ENCODE data around the gene SLC23A2.
"Not testable (repeated sequence)": the region's sequence is repeated elsewhere in the genome, so short reads cannot be mapped to it uniquely, and the experiment has no call there.

SLC23A2 gene

GRCh38 chr20:4885877-4886276, 115.4 kb downstream of the SLC23A2 start:
- no peak for TF ChIP-seq CTCF (IDR thresholded peaks at IDR 0.05; ENCODE audit: low read depth, low read length)
- H3K4me3 ChIP-seq (ENCODE audit: low read depth, low read length) = no peak overlapping the region
- in situ Hi-C loops (cut with HindIII; ENCODE audit: low sequenced_read_pairs) = no loop called here
- no peak for DNase-seq (ENCODE audit: low read depth, low spot score)

GRCh38 chr20:4883546-4883945, 117.8 kb downstream of the SLC23A2 start:
- no peak for DNase-seq (ENCODE audit: low read depth, low spot score)
- in situ Hi-C loops (cut with HindIII; ENCODE audit: low sequenced_read_pairs) = no loop called here
- no peak for TF ChIP-seq CTCF (IDR thresholded peaks at IDR 0.05; ENCODE audit: low read depth, low read length)
- H3K4me3 ChIP-seq (ENCODE audit: low read depth, low read length) = no peak overlapping the region

- no peak overlapping the region for H3K4me3 ChIP-seq (ENCODE audit: low read depth, low read length)
- in situ Hi-C loops (cut with HindIII; ENCODE audit: low sequenced_read_pairs) = no loop called here
- DNase-seq (ENCODE audit: low read depth, low spot score) = no peak
- no peak for TF ChIP-seq CTCF (IDR thresholded peaks at IDR 0.05; ENCODE audit: low read depth, low read length)
Observed at GRCh38 chr20:4883051-4883450, 118.3 kb downstream of the SLC23A2 start.

- no peak overlapping the region for H3K4me3 ChIP-seq (ENCODE audit: low read depth, low read length)
- no peak for TF ChIP-seq CTCF (IDR thresholded peaks at IDR 0.05; ENCODE audit: low read depth, low read length)
- no peak for DNase-seq (ENCODE audit: low read depth, low spot score)
- in situ Hi-C loops (cut with HindIII; ENCODE audit: low sequenced_read_pairs) = no loop called here
Observed at GRCh38 chr20:4881006-4881730, 120.1 kb downstream of the SLC23A2 start.

GRCh38 chr20:4880051-4880450, 121.3 kb downstream of the SLC23A2 start:
- in situ Hi-C loops (cut with HindIII; ENCODE audit: low sequenced_read_pairs) = no loop called here
- H3K4me3 ChIP-seq (ENCODE audit: low read depth, low read length) = no peak overlapping the region
- TF ChIP-seq CTCF (IDR thresholded peaks at IDR 0.05; ENCODE audit: low read depth, low read length) = no peak
- DNase-seq (ENCODE audit: low read depth, low spot score) = no peak

GRCh38 chr20:4878099-4878498, 123.2 kb downstream of the SLC23A2 start:
- in situ Hi-C loops (cut with HindIII; ENCODE audit: low sequenced_read_pairs); DNase-seq (ENCODE audit: low read depth, low spot score); H3K4me3 ChIP-seq (ENCODE audit: low read depth, low read length): not testable (repeated sequence)

- in situ Hi-C loops (cut with HindIII; ENCODE audit: low sequenced_read_pairs) = no loop called here
- no peak for DNase-seq (ENCODE audit: low read depth, low spot score)
- TF ChIP-seq CTCF (IDR thresholded peaks at IDR 0.05; ENCODE audit: low read depth, low read length) = no peak
- H3K4me3 ChIP-seq (ENCODE audit: low read depth, low read length) = no peak overlapping the region
Observed at GRCh38 chr20:4876731-4877130, 124.6 kb downstream of the SLC23A2 start.

Data from astrocyte of the spinal cord (primary cell).